Keratinocyte (primary cell): ENCODE data around the gene DPF3. TPM values are rescaled to one million over a fixed set of nuclear protein-coding genes. Genes with fewer than 3 reads are reported as not detected.

Experiments
- DNase-seq: peaks from one replicate; pipeline ENCODE4 v3.0.0-alpha.2; 2011; ENCODE audit warnings: low read depth, missing footprints, low spot score
- FAIRE-seq: peaks from 2 replicates; lab custom pipeline; 2011; peaks lifted over from hg19 to GRCh38; lab: Jason Lieb, UNC
- H2AFZ ChIP-seq: 2 replicates; pipeline ENCODE4 v1.6.0; 2012; ENCODE audit warnings: low read length, control low read depth, inconsistent platforms; ENCODE audit not compliant: control insufficient read depth
- H3K27ac ChIP-seq: 2 replicates; pipeline ENCODE4 v1.5.1; 2011; ENCODE audit warnings: low read length; ENCODE audit not compliant: control insufficient read depth, insufficient read depth
- H3K27me3 ChIP-seq: 3 replicates; pipeline ENCODE4 v1.6.0; 2011; ENCODE audit warnings: low read length; ENCODE audit not compliant: control insufficient read depth, insufficient read depth; ENCODE audit errors: extremely low read depth
- H3K36me3 ChIP-seq, 2 experiments: 2 replicates in 1 of 2; 3 replicates in 1 of 2; pipeline ENCODE4 v1.5.1; 2011; ENCODE audit warnings: low read length in 2 of 2, mild to moderate bottlenecking in 1 of 2; ENCODE audit not compliant: control insufficient read depth in 2 of 2, insufficient read depth in 2 of 2; ENCODE audit errors: extremely low read depth in 1 of 2
- H3K4me1 ChIP-seq: 3 replicates; pipeline ENCODE4 v1.5.1; 2011; ENCODE audit warnings: low read length; ENCODE audit not compliant: control insufficient read depth, insufficient read depth; ENCODE audit errors: extremely low read depth
- H3K4me2 ChIP-seq: 3 replicates; pipeline ENCODE4 v1.6.0; 2011; ENCODE audit warnings: low read depth, low read length; ENCODE audit not compliant: control insufficient read depth, insufficient read depth; ENCODE audit errors: extremely low read depth
- H3K4me3 ChIP-seq, 3 experiments: fragments of 200-600 bp in 1 of 3; sonication (generic) in 1 of 3; 2 replicates in 2 of 3; 3 replicates in 1 of 3; pipeline ENCODE4 v1.5.1; 2011 to 2016; ENCODE audit warnings: low read length in 3 of 3, mild to moderate bottlenecking in 3 of 3, control low read depth in 2 of 3, inconsistent platforms in 1 of 3, low read depth in 1 of 3, mixed read lengths in 1 of 3, mixed run types in 1 of 3, moderate library complexity in 1 of 3; ENCODE audit not compliant: control insufficient read depth in 2 of 3, insufficient read depth in 2 of 3; ENCODE audit errors: extremely low read depth in 1 of 3
- H3K79me2 ChIP-seq: 2 replicates; pipeline ENCODE4 v1.6.0; 2012; ENCODE audit warnings: low read length; ENCODE audit not compliant: control insufficient read depth, insufficient read depth
- H3K9ac ChIP-seq: 3 replicates; pipeline ENCODE4 v1.6.0; 2011; ENCODE audit warnings: low read length; ENCODE audit not compliant: control insufficient read depth, insufficient read depth; ENCODE audit errors: extremely low read depth
- H3K9me1 ChIP-seq: 3 replicates; pipeline ENCODE4 v1.6.0; 2011; ENCODE audit warnings: low read length; ENCODE audit not compliant: control insufficient read depth, insufficient read depth; ENCODE audit errors: extremely low read depth
- H3K9me3 ChIP-seq: 2 replicates; pipeline ENCODE4 v1.5.1; 2012; ENCODE audit warnings: low read depth, low read length; ENCODE audit not compliant: control insufficient read depth
- H4K20me1 ChIP-seq: 3 replicates; pipeline ENCODE4 v1.6.0; 2011; ENCODE audit warnings: low read length; ENCODE audit not compliant: control insufficient read depth, insufficient read depth; ENCODE audit errors: extremely low read depth
- CTCF ChIP-seq, 3 experiments: IDR thresholded peaks in 1 of 3; conservative IDR thresholded peaks in 1 of 3; optimal IDR thresholded peaks in 1 of 3; 2 replicates in 2 of 3; 3 replicates in 1 of 3; pipeline versions ENCODE3 to v1.5.1; 2011; ENCODE audit warnings: low read length in 3 of 3, mild to moderate bottlenecking in 3 of 3, moderate library complexity in 2 of 3, control low read depth in 1 of 3, inconsistent platforms in 1 of 3; ENCODE audit not compliant: insufficient read depth in 2 of 3; ENCODE audit errors: extremely low read depth in 1 of 3
- EZH2 ChIP-seq: IDR thresholded peaks from one replicate; pipeline ENCODE4 v1.6.1; 2012; ENCODE audit warnings: inconsistent platforms, mild to moderate bottlenecking, low read length, moderate library complexity
- dilution Hi-C: fragments of 300-500 bp; cut with MboI; formaldehyde crosslinking; loops from one replicate; pipeline ENCODE4 v1.7.0; 2020; ENCODE audit warnings: low sequenced_read_pairs; ENCODE audit not compliant: extremely low pct_ligation_motif_present
- polyA plus RNA-seq, 5 experiments: library from polyadenylated mRNA; depleted of rRNA in 3 of 5; stranded (reverse) in 3 of 5; stranded (forward) in 1 of 5; unstranded in 1 of 5; fragments of >200 nt; gene quantifications; 1 replicate in 1 of 5; 2 replicates in 3 of 5; 3 replicates in 1 of 5; pipeline versions ENCODE4 v1.2.1 to v1.2.3, GENCODE V29; 2011 to 2012; ENCODE audit warnings: missing spikeins in 2 of 5, low read depth in 1 of 5, low replicate concordance in 1 of 5

The DPF3 gene
- polyA plus RNA-seq, 1 donor (not counting 4 experiments of a cell fraction or from before 2014, with no cell fraction given), result 1.1 TPM

DNA sequence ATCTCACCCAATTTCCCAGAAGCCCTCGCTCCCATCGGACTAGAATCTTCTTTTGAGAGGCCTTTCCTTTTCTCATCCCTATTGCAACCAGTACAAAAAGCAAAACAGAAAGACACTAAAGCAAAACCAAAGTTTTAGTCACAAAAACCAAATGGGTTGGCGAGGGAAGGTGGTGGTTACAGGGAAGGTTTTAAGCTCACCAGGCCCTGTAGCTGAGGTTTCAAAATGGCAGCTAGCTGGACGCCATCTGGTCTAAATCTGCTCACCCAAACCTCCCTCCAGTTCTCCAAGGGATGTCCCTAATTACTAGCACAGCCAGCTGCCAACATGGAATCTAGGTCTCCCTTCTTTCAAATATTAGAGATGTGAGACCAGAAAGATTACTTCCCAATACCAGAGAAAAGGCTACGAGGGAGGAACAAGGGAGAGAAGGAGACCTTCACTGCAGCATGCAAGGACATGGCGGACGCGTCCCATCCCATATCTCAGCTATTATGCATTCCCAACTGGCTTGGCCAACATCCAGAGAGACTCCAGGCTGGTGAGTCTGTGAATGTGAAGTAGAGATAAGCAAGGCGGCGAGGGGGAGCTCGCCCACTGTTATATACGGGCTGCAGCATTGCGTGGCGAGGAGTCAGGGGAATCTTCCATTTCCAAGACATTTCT is 70.8 kb downstream of the DPF3 start:
- Histone ChIP-seq H3K9me1 (no peaks in the 10 kb centered on the region), H3K36me3 (no peaks in the 10 kb centered on the region), H3K79me2 (no peaks in the 10 kb centered on the region), H3K4me2 (no peak overlapping the region), H2AFZ (no peak overlapping the region), H3K9me3 (no peaks in the 10 kb centered on the region), H3K4me3 (no peak overlapping the region), H3K27me3 (no peaks in the 10 kb centered on the region), H4K20me1 (no peaks in the 10 kb centered on the region), H3K4me1 (no peaks in the 10 kb centered on the region), H3K27ac (no peak overlapping the region), H3K9ac (no peak overlapping the region)
- TF ChIP-seq EZH2 (no peak), CTCF (optimal IDR thresholded peaks at IDR 0.05 in 1 of 3, IDR thresholded peaks at IDR 0.05 in 1 of 3, conservative IDR thresholded peaks at IDR 0.05 in 1 of 3; ENCODE audit: extremely low read depth in 1 of 3, insufficient read depth in 2 of 3, low read length in 3 of 3) (no peak)
- DNase-seq (no peak), FAIRE-seq (no peak)
- dilution Hi-C loops, result no loop called here

GRCh38 chr14:72818998-72819397 is 74.9 kb downstream of the DPF3 start:
- Histone ChIP-seq H3K4me2 (no peak overlapping the region), H3K9me3 (no peaks in the 10 kb centered on the region), H3K4me1 (no peaks in the 10 kb centered on the region), H3K27me3 (peaks cover 3% of the 10 kb centered on the region), H2AFZ (no peak overlapping the region), H3K4me3 (no peak overlapping the region), H4K20me1 (no peaks in the 10 kb centered on the region), H3K36me3 (no peaks in the 10 kb centered on the region), H3K9me1 (no peaks in the 10 kb centered on the region), H3K9ac (no peak overlapping the region), H3K79me2 (no peaks in the 10 kb centered on the region), H3K27ac (no peak overlapping the region)
- dilution Hi-C loops, result no loop called here
- no peak for FAIRE-seq
- no peak for DNase-seq
- TF ChIP-seq CTCF (optimal IDR thresholded peaks at IDR 0.05 in 1 of 3, IDR thresholded peaks at IDR 0.05 in 1 of 3, conservative IDR thresholded peaks at IDR 0.05 in 1 of 3; ENCODE audit: extremely low read depth in 1 of 3, insufficient read depth in 2 of 3, low read length in 3 of 3) (no peak), EZH2 (no peak)
